HepG2 (cell line): Measurements from ENCODE around the gene CCR5AS.

Experiments used
- EP300 ChIP-seq, 3 experiments: sonication (generic) in 1 of 3; formaldehyde crosslinking in 1 of 3; IDR thresholded peaks; 2 replicates each; pipeline versions ENCODE4 v1.5.1 to v1.6.1; 2011 to 2020; ENCODE audit warnings: low read depth in 2 of 3, low read length in 2 of 3, borderline replicate concordance in 1 of 3, improper control_type of control experiment in 1 of 3, mild to moderate bottlenecking in 1 of 3, missing genetic modification reagents in 1 of 3, moderate library complexity in 1 of 3
- ETV5 ChIP-seq: IDR thresholded peaks from 2 replicates; pipeline ENCODE4 v1.6.1; 2018; ENCODE audit warnings: missing biosample characterization, missing genetic modification reagents, inconsistent platforms, borderline replicate concordance
- EZH2 ChIP-seq: conservative IDR thresholded peaks from 2 replicates; pipeline ENCODE4 v1.6.1; 2012; ENCODE audit warnings: mild to moderate bottlenecking, low read depth, low read length, moderate library complexity
- MTERF4 ChIP-seq: sonication (generic); formaldehyde crosslinking; IDR thresholded peaks from 2 replicates; pipeline ENCODE4 v1.8.0; 2023; ENCODE audit warnings: mild to moderate bottlenecking, missing genetic modification reagents
- TF ChIP-seq, protein P1 (sequence below): sonication (generic); formaldehyde crosslinking; IDR thresholded peaks from 2 replicates; pipeline ENCODE4 v1.5.0; 2020; ENCODE audit warnings: missing genetic modification reagents
- TF ChIP-seq, protein P2 (sequence below): sonication (generic); formaldehyde crosslinking; IDR thresholded peaks from 2 replicates; pipeline ENCODE4 v1.5.0; 2020; ENCODE audit warnings: mild to moderate bottlenecking, missing genetic modification reagents, moderate library complexity

DNA sequence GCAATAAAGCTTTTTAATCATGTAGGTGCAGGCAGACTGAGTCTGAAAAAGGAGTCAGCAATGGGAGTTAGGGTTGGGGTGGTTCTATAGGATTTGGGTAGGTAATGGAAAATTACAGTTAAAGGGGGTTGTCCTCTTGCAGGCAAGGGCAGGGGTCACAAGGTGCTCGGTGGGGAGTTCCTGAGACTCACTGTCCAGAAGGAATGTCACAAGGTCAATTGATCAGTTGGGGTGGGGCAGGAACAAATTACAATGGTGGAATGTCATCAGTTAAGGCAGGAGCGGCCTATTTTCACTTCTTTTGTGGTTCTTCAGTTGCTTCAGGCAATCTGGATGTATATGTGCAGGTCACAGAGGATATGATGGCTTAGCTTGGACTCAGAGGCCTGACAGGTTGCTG, 13.9 kb downstream of the CCR5AS start:
- TF ChIP-seq EP300 (IDR thresholded peaks at IDR 0.05; ENCODE audit: low read depth in 2 of 2, low read length in 2 of 2) (no peak), EP300 (CRISPR knock-in tag; IDR thresholded peaks at IDR 0.05; ENCODE audit: borderline replicate concordance) (no peak), MTERF4 (CRISPR knock-in tag) (no peak), ETV5 (CRISPR knock-in tag) (no peak), EZH2 (no peak)
- TF ChIP-seq, protein P1, sequence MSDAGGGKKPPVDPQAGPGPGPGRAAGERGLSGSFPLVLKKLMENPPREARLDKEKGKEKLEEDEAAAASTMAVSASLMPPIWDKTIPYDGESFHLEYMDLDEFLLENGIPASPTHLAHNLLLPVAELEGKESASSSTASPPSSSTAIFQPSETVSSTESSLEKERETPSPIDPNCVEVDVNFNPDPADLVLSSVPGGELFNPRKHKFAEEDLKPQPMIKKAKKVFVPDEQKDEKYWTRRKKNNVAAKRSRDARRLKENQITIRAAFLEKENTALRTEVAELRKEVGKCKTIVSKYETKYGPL: no peak
- TF ChIP-seq, protein P2, sequence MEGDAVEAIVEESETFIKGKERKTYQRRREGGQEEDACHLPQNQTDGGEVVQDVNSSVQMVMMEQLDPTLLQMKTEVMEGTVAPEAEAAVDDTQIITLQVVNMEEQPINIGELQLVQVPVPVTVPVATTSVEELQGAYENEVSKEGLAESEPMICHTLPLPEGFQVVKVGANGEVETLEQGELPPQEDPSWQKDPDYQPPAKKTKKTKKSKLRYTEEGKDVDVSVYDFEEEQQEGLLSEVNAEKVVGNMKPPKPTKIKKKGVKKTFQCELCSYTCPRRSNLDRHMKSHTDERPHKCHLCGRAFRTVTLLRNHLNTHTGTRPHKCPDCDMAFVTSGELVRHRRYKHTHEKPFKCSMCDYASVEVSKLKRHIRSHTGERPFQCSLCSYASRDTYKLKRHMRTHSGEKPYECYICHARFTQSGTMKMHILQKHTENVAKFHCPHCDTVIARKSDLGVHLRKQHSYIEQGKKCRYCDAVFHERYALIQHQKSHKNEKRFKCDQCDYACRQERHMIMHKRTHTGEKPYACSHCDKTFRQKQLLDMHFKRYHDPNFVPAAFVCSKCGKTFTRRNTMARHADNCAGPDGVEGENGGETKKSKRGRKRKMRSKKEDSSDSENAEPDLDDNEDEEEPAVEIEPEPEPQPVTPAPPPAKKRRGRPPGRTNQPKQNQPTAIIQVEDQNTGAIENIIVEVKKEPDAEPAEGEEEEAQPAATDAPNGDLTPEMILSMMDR (CRISPR knock-in tag): no peak
